Loucy (cell line): ENCODE measurements around the gene APBB2.

ENCODE experiments used
- H2AFZ ChIP-seq: fragments of 200-600 bp; sonication (generic); 2 replicates; pipeline ENCODE4 v1.6.0; 2016; ENCODE audit warnings: antibody characterized with exemption, mild to moderate bottlenecking, low read length, moderate library complexity
- H3F3A ChIP-seq: fragments of 200-600 bp; 2 replicates; pipeline ENCODE4 v1.6.0; 2016; ENCODE audit warnings: antibody characterized with exemption, low read depth, mild to moderate bottlenecking
- H3K27me3 ChIP-seq: fragments of 200-600 bp; sonication (generic); 2 replicates; pipeline ENCODE4 v1.6.1; 2014; ENCODE audit warnings: low read length, mild to moderate bottlenecking; ENCODE audit not compliant: insufficient read depth, poor library complexity, severe bottlenecking
- H3K36me3 ChIP-seq: fragments of 200-600 bp; sonication (generic); 2 replicates; pipeline ENCODE4 v1.6.1; 2016; ENCODE audit warnings: low read length; ENCODE audit not compliant: insufficient read depth
- H3K4me1 ChIP-seq: fragments of 200-600 bp; sonication (generic); 2 replicates; pipeline ENCODE4 v1.5.1; 2014; ENCODE audit warnings: low read length, mild to moderate bottlenecking; ENCODE audit not compliant: insufficient read depth, poor library complexity, severe bottlenecking
- H3K4me2 ChIP-seq: fragments of 200-600 bp; sonication (generic); 2 replicates; pipeline ENCODE4 v1.6.0; 2014; ENCODE audit warnings: antibody characterized with exemption, low read length, low read depth, mild to moderate bottlenecking; ENCODE audit not compliant: poor library complexity, severe bottlenecking
- H3K4me3 ChIP-seq: fragments of 200-600 bp; sonication (generic); 2 replicates; pipeline ENCODE4 v1.5.1; 2014; ENCODE audit warnings: low read length, mild to moderate bottlenecking, mixed read lengths; ENCODE audit not compliant: poor library complexity, severe bottlenecking
- H3K79me2 ChIP-seq: fragments of 200-600 bp; sonication (generic); 2 replicates; pipeline ENCODE4 v1.6.1; 2014; ENCODE audit warnings: low read length; ENCODE audit not compliant: insufficient read depth
- H3K9ac ChIP-seq: fragments of 200-600 bp; sonication (generic); 2 replicates; pipeline ENCODE4 v1.6.0; 2014; ENCODE audit warnings: mild to moderate bottlenecking, low read depth, low read length, moderate library complexity; ENCODE audit not compliant: poor library complexity, severe bottlenecking
- H3K9me2 ChIP-seq: fragments of 200-600 bp; sonication (generic); replicated peaks from 2 replicates; pipeline ENCODE4 v1.6.1; 2016; ENCODE audit warnings: low read depth, low read length, mixed read lengths
- H3K9me3 ChIP-seq: fragments of 200-600 bp; sonication (generic); 2 replicates; pipeline ENCODE4 v1.6.1; 2014; ENCODE audit warnings: mild to moderate bottlenecking, antibody characterized with exemption, low read length, low read depth; ENCODE audit not compliant: insufficient read depth
- H4K20me1 ChIP-seq: fragments of 200-600 bp; sonication (generic); 2 replicates; pipeline ENCODE4 v1.6.0; 2014; ENCODE audit warnings: antibody characterized with exemption, low read length, mild to moderate bottlenecking; ENCODE audit not compliant: insufficient read depth, poor library complexity, severe bottlenecking
- EZH2phosphoT487 ChIP-seq: fragments of 200-600 bp; IDR thresholded peaks from 2 replicates; pipeline ENCODE4 v1.6.1; 2018; ENCODE audit warnings: antibody characterized with exemption, mild to moderate bottlenecking, moderate library complexity, borderline replicate concordance
- TF ChIP-seq, protein P1 (sequence below): fragments of 200-600 bp; sonication (generic); conservative IDR thresholded peaks from 2 replicates; pipeline ENCODE4 v1.5.1; 2014; ENCODE audit warnings: mild to moderate bottlenecking, antibody characterized with exemption, low read length

Gene APBB2

DNA sequence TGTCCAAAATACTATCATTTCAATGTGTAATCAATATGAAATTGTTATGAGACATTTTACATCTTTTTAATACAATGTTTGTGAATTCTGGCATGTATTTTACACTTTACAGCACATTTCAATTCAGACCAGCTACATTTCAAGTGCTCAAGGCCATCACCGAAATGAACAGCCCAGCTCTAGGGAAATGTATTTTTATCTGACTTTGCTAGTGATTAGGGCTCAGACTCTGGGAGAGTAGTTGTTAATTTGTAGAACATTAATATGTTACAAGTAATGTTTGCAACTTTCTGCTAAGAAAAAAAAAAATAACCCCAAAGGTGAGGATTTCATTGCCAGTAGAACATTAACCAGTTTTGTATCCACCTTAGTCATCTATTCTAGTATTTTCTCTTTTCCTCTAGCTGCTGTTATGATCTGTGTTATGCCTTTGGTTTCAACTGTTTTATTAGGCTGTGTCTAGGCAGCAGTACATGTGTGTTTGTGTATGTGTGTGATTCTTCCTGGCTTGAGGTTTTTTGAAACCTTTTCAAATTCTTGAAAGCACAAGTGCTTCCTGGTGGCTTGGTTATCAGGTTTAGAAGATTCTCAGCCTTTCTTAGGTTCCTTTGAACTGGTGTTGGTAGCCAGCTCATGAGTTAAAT lies 338.7 kb downstream of the APBB2 start:
- Histone ChIP-seq H3K9ac (no peak overlapping the region), H3K4me2 (no peak overlapping the region), H3F3A (no peaks in the 10 kb centered on the region), H3K4me3 (no peak overlapping the region), H3K27me3 (no peaks in the 10 kb centered on the region), H3K9me2 (no peaks in the 10 kb centered on the region), H3K79me2 (no peaks in the 10 kb centered on the region), H2AFZ (no peak overlapping the region), H4K20me1 (no peaks in the 10 kb centered on the region), H3K4me1 (no peaks in the 10 kb centered on the region), H3K9me3 (no peaks in the 10 kb centered on the region), H3K36me3 (no peaks in the 10 kb centered on the region)
- TF ChIP-seq EZH2phosphoT487, result no peak
- TF ChIP-seq, protein P1, sequence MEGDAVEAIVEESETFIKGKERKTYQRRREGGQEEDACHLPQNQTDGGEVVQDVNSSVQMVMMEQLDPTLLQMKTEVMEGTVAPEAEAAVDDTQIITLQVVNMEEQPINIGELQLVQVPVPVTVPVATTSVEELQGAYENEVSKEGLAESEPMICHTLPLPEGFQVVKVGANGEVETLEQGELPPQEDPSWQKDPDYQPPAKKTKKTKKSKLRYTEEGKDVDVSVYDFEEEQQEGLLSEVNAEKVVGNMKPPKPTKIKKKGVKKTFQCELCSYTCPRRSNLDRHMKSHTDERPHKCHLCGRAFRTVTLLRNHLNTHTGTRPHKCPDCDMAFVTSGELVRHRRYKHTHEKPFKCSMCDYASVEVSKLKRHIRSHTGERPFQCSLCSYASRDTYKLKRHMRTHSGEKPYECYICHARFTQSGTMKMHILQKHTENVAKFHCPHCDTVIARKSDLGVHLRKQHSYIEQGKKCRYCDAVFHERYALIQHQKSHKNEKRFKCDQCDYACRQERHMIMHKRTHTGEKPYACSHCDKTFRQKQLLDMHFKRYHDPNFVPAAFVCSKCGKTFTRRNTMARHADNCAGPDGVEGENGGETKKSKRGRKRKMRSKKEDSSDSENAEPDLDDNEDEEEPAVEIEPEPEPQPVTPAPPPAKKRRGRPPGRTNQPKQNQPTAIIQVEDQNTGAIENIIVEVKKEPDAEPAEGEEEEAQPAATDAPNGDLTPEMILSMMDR, result no peak

DNA sequence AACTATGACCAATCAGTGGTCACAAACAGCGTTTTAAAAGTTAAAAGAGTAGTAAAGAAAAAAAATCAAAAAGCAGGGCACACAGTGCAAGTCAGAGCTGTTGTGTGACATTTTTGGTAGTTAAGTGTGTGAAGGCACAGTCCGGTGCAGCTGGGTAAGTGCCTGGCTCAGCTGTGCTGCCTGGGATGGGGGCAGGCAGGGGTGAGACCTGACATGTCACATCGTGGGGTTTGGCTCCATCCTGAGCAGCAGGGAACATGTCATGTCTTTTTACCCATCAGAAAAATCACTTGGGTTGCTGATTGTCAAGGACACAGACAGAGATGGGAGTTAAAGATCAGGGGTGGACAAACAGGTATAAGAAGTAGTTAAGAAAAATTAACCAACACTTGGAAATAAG lies 339.4 kb downstream of the APBB2 start:
- no peaks in the 10 kb centered on the region for H4K20me1 ChIP-seq
- no peak overlapping the region for H2AFZ ChIP-seq
- H3K9me3 ChIP-seq, result no peaks in the 10 kb centered on the region
- H3K27me3 ChIP-seq, result no peaks in the 10 kb centered on the region
- H3K79me2 ChIP-seq, result no peaks in the 10 kb centered on the region
- no peaks in the 10 kb centered on the region for H3K4me1 ChIP-seq
- H3K4me3 ChIP-seq, result no peak overlapping the region
- no peaks in the 10 kb centered on the region for H3K36me3 ChIP-seq
- no peak overlapping the region for H3K4me2 ChIP-seq
- H3K9me2 ChIP-seq, result no peaks in the 10 kb centered on the region
- H3F3A ChIP-seq, result no peaks in the 10 kb centered on the region
- H3K9ac ChIP-seq, result no peak overlapping the region
- TF ChIP-seq, protein P1, result no peak
- no peak for TF ChIP-seq EZH2phosphoT487

DNA sequence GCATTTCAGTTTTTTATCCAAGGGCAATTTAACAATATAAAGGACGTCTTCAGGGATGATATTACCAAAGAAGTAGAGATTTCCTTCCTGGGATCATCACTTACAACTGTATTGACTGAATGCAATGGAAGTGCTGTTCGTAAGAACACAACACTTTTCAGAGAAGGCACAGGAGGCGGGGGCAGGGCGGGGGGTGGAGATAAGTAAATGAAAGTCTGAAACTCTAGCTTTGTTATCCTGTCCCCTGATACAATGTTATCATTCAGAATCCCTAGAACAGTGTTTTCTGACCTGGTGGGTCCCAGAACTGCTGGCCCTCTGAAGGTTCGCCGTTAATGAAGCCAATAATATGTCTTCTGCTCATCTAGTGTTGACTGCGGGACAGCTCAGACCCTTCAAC lies 340.0 kb downstream of the APBB2 start:
- Histone ChIP-seq H3F3A (no peaks in the 10 kb centered on the region), H3K9ac (no peak overlapping the region), H3K36me3 (no peaks in the 10 kb centered on the region), H3K9me3 (no peaks in the 10 kb centered on the region), H2AFZ (no peak overlapping the region), H3K4me2 (no peak overlapping the region), H3K4me3 (no peak overlapping the region), H3K79me2 (no peaks in the 10 kb centered on the region), H3K9me2 (no peaks in the 10 kb centered on the region), H4K20me1 (no peaks in the 10 kb centered on the region), H3K27me3 (no peaks in the 10 kb centered on the region), H3K4me1 (no peaks in the 10 kb centered on the region)
- TF ChIP-seq, protein P1, result no peak
- no peak for TF ChIP-seq EZH2phosphoT487
